Stomach (tissue), 9 donors: ENCODE results near the gene CFAP52. TPM values are rescaled to one million over a fixed set of nuclear protein-coding genes. Genes with fewer than 3 reads are reported as not detected.
"Not testable (repeated sequence)": the region's sequence is repeated elsewhere in the genome, so short reads cannot be mapped to it uniquely, and the experiment has no call there.

Experiments used
- DNase-seq, 2 donors: peaks; one replicate each; pipeline versions ENCODE4 v3.0.0 to v3.0.0-alpha.2; 2013 to 2019
- H3K27ac ChIP-seq, 5 donors: fragments of 200-600 bp in 4 of 5; sonication (generic) in 4 of 5; one replicate each; pipeline ENCODE4 v1.5.1; 2013 to 2019; ENCODE audit warnings: mild to moderate bottlenecking in 1 of 5, moderate library complexity in 1 of 5
- H3K27me3 ChIP-seq, 3 donors: fragments of 200-600 bp; sonication (generic); one replicate each; pipeline ENCODE4 v1.5.1; 2017 to 2019; ENCODE audit warnings: mixed run types in 1 of 3
- H3K36me3 ChIP-seq, 4 donors: fragments of 200-600 bp; sonication (generic); 1 replicate in 3 of 4; 2 replicates in 1 of 4; pipeline ENCODE4 v1.5.1; 2016 to 2019
- H3K4me1 ChIP-seq, 4 donors: fragments of 200-600 bp; sonication (generic); one replicate each; pipeline ENCODE4 v1.5.1; 2016 to 2019
- H3K4me3 ChIP-seq, 4 donors: fragments of 200-600 bp; sonication (generic) in 3 of 4; one replicate each; pipeline ENCODE4 v1.5.1; 2016 to 2019; ENCODE audit warnings: mild to moderate bottlenecking in 1 of 4
- H3K9me3 ChIP-seq, 4 donors: fragments of 200-600 bp; sonication (generic); one replicate each; pipeline ENCODE4 v1.5.1; 2016 to 2019
- EP300 ChIP-seq: sonication (generic); formaldehyde crosslinking; IDR thresholded peaks from one replicate; pipeline ENCODE4 v1.6.1; 2017; ENCODE audit warnings: antibody characterized with exemption
- POLR2A ChIP-seq, 4 donors: fragments of 450-650 bp; IDR thresholded peaks; one replicate each; pipeline ENCODE4 v1.6.1; 2016; ENCODE audit warnings: antibody characterized with exemption in 4 of 4, control low read depth in 2 of 4, mild to moderate bottlenecking in 1 of 4, moderate library complexity in 1 of 4
- POLR2AphosphoS5 ChIP-seq, 3 donors: sonication (generic); formaldehyde crosslinking; IDR thresholded peaks; one replicate each; pipeline ENCODE4 v1.6.1; 2016; ENCODE audit warnings: antibody characterized with exemption in 3 of 3
- WGBS, 5 donors: extraction: QIAGEN DNeasy Blood & Tissue Kit in 3 of 5; methylation state at CpG; one replicate each; pipeline versions ENCODE4 v1.1.5 to v1.1.7; 2013 to 2018; 5-methylcytosine and 5-hydroxymethylcytosine counted together
- intact Hi-C: fragments of 100-400 bp; cut with DNase I; formaldehyde crosslinking; loops from one replicate; pipeline ENCODE4 v1.15.1; 2023; ENCODE audit warnings: low total_unique reads
- polyA plus RNA-seq, 3 donors: library from polyadenylated mRNA; stranded (reverse); fragments of 200-250 nt; gene quantifications; one replicate each; pipeline ENCODE4 v1.2.3, GENCODE V29; 2013
- total RNA-seq, 5 donors: library from RNA; depleted of rRNA; stranded (reverse); fragments of >200 nt; gene quantifications; one replicate each; pipeline versions ENCODE4 v1.1.0 to v1.2.3, GENCODE V29; 2014 to 2016
- TF ChIP-seq, protein P1 (sequence below), 7 experiments: fragments of 450-650 bp in 4 of 7; fragments of 200-600 bp in 3 of 7; sonication (generic) in 3 of 7; IDR thresholded peaks; one replicate each; pipeline ENCODE4 v1.5.1; 2016 to 2019; ENCODE audit warnings: antibody characterized with exemption in 7 of 7, control low read depth in 2 of 7, mild to moderate bottlenecking in 1 of 7
- donor health status: healthy with polysubstance abuse.
- donor health status: Bipolar disorder and iron deficiency.
- donor health status: healthy.

CFAP52 gene
- total and polyA plus RNA-seq, 8 donors, result not detected

DNA sequence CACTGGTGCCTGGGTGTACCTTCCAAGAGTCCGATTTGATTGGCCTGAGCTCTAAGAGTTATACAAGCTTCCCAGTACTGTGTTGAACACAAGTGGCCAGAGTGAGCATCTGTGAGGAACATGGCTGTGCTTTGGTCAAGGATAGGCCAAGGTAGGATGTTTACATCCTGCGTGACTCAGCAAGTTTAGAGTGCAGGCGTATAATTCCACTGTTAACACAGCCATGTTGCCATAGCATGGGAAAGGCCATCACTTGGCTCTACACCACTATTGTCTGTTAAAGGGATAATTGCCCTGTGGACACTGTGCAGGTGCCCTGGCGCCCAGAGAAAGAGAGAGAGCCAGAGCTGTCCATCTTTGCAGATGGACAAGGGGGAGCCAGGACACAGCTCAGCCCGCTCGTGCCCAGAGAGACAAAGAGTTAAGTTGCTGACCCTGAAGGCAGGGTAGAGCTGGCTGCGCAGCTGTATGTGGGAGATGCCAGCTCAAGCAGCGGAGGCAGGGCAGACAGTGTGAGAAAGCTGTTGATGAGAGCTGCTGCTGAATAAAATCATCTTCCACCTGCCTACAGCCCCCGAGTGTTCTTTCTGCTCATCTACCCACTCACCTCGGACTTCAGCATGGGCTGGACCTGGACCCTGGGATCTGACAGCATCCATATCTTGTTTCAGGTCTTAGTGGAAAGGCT is 11.7 kb downstream of the CFAP52 start:
- H3K4me1 ChIP-seq, result no peaks in the 10 kb centered on the region
- 93 to 97% (median 94%) methylated on average over 10 of the region's 10 CpGs for WGBS, 5 donors
- H3K27ac ChIP-seq, result no peak overlapping the region
- intact Hi-C loops, result no loop called here
- H3K36me3 ChIP-seq, result no peaks in the 10 kb centered on the region
- peaks cover 0 to 5% (median 0%) of the 10 kb centered on the region in 4 donors for H3K9me3 ChIP-seq
- H3K27me3 ChIP-seq, result no peaks in the 10 kb centered on the region
- H3K4me3 ChIP-seq, result no peak overlapping the region
- DNase-seq, result no peak
- TF ChIP-seq EP300 (no peak), POLR2A (IDR thresholded peaks at IDR 0.05) (no peak), POLR2AphosphoS5 (IDR thresholded peaks at IDR 0.05) (no peak)
- TF ChIP-seq, protein P1, sequence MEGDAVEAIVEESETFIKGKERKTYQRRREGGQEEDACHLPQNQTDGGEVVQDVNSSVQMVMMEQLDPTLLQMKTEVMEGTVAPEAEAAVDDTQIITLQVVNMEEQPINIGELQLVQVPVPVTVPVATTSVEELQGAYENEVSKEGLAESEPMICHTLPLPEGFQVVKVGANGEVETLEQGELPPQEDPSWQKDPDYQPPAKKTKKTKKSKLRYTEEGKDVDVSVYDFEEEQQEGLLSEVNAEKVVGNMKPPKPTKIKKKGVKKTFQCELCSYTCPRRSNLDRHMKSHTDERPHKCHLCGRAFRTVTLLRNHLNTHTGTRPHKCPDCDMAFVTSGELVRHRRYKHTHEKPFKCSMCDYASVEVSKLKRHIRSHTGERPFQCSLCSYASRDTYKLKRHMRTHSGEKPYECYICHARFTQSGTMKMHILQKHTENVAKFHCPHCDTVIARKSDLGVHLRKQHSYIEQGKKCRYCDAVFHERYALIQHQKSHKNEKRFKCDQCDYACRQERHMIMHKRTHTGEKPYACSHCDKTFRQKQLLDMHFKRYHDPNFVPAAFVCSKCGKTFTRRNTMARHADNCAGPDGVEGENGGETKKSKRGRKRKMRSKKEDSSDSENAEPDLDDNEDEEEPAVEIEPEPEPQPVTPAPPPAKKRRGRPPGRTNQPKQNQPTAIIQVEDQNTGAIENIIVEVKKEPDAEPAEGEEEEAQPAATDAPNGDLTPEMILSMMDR (IDR thresholded peaks at IDR 0.05), result no peak

DNA sequence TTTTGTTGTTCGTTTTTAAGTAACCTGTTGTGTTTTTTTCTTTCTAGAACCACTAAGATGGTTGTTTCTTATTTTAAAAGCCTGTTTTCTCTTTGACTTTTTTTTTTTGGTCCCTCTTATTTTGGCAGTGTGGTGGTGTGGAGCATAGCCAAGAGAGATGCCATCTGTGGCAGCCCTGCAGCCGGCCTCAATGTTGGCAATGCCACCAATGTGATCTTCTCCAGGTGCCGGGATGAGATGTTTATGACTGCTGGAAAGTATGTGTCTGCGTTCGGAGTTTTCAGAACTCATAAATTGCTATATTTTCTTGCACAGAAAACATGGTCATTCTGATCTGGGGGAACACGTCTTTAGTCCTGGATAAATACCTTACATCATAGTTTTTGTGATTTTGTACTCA is 17.6 kb downstream of the CFAP52 start:
- H3K9me3 ChIP-seq, result no peaks in the 10 kb centered on the region
- H3K27me3 ChIP-seq, result no peaks in the 10 kb centered on the region
- no peaks in the 10 kb centered on the region for H3K36me3 ChIP-seq
- WGBS, 5 donors, result 73 to 83% (median 78%) methylated on average over 6 of the region's 6 CpGs
- TF ChIP-seq POLR2A (IDR thresholded peaks at IDR 0.05), result no peak
- TF ChIP-seq, protein P1 (IDR thresholded peaks at IDR 0.05), result no peak
- TF ChIP-seq EP300, result no peak
- TF ChIP-seq POLR2AphosphoS5 (IDR thresholded peaks at IDR 0.05), result no peak
- H3K27ac ChIP-seq, result no peak overlapping the region
- no peak for DNase-seq
- H3K4me3 ChIP-seq, result no peak overlapping the region
- intact Hi-C loops, result no loop called here
- H3K4me1 ChIP-seq, result no peaks in the 10 kb centered on the region

DNA sequence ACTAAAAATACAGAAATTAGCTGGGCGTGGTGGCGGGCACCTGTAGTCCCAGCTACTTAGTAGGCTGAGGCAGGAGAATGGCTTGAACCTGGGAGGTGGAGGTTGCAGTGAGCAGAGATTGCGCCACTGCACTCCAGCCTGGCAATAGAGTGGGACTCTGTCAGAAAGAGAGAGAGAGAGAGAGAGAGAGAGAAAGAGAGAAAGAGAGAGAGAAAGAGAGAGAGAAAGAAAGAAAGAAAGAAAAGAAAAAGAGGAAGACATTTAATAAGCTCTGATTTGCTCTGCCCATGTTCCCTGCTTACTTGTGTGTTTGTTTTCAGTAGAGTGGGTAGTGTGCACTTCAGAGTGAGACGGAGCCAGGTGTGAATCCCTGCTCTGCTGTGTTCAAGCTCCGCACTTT is 21.2 kb downstream of the CFAP52 start:
- DNase-seq, H3K4me3 ChIP-seq, H3K9me3 ChIP-seq, H3K27me3 ChIP-seq, H3K4me1 ChIP-seq, intact Hi-C loops, H3K36me3 ChIP-seq, H3K27ac ChIP-seq: not testable (repeated sequence)
- 89 to 96% (median 90%) methylated on average over 5 of the region's 5 CpGs for WGBS, 5 donors

DNA sequence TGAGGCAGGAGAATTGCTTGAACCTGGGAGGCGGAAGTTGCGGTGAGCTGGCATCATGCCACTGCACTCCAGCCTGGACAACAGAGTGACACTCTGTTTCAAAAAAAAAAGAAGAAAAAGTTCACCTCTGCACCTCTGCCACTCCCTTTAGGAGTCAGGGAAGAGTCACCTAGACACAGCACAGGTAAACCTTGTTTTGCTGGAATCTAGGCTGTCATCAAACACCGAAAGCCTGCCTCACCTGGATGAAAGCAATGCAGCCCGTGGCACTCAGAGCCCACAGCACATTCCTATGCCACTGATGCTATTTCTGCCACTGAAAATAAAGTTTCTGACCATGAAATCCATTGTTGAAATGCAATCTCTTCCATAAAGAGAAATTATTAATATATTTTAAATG is 22.2 kb downstream of the CFAP52 start:
- TF ChIP-seq, protein P1 (IDR thresholded peaks at IDR 0.05), result no peak
- TF ChIP-seq POLR2A (IDR thresholded peaks at IDR 0.05), result no peak
- no peak for TF ChIP-seq EP300
- no peak for TF ChIP-seq POLR2AphosphoS5 (IDR thresholded peaks at IDR 0.05)
- no peak overlapping the region for H3K27ac ChIP-seq
- 79 to 90% (median 88%) methylated on average over 4 of the region's 4 CpGs for WGBS, 5 donors
- intact Hi-C loops, result no loop called here
- H3K4me1 ChIP-seq, result no peaks in the 10 kb centered on the region
- DNase-seq, result no peak
- H3K9me3 ChIP-seq, result no peaks in the 10 kb centered on the region
- H3K4me3 ChIP-seq, result no peak overlapping the region
- no peaks in the 10 kb centered on the region for H3K27me3 ChIP-seq
- no peaks in the 10 kb centered on the region for H3K36me3 ChIP-seq

DNA sequence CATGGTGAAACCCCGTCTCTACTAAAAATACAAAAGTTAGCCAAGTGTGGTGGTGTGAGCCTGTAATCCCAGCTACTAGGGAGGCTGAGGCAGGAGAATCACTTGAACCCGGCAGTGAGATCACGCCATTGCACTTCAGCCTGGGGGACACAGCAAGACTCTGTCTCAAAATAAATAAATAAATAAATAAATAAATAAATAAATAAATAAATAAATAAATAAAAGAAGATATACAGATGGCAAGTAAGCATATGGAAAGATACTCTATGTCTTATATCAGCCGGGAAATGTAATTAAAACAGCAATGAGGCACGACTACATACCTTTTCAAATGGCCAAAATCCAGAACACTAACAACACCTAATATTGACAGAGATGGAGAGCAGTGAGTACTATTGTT is 28.1 kb downstream of the CFAP52 start:
- H3K9me3 ChIP-seq, H3K4me3 ChIP-seq, H3K36me3 ChIP-seq, H3K4me1 ChIP-seq, H3K27ac ChIP-seq, DNase-seq, intact Hi-C loops, H3K27me3 ChIP-seq: not testable (repeated sequence)
- WGBS, 5 donors, result 80 to 90% (median 86%) methylated on average over 5 of the region's 5 CpGs
